ENCODE results near the gene PBX1. TPM values are rescaled to one million over a fixed set of nuclear protein-coding genes. Genes with fewer than 3 reads are reported as not detected.

PBX1 gene
- total RNA-seq, 2 donors from 2014 or later: 50.5 to 53.1 TPM

DNA sequence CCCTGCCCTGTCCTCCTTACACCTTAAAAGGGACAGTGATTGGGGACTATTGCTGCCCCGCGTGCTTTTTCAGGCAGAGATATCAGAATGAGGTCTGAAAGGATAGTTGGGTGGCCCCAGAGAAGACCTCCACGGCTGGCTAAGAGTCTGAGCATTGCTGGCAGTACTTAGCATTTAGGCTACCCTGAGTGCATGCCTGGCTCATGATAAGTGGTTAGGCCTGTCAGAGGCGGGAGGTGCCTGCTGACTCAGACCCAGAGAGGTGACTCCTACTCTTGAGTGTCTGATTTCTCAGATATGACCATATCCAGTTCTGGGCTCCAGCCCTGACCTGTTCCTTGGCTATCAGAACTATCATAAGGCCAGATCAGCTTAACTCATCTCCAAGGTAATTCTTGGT is 213.7 kb downstream of the PBX1 start:
- peak overlapping the region; percentile 64 to 77 for H3K27ac ChIP-seq
- peaks cover 23 to 63% of the 10 kb centered on the region in 2 donors for H3K4me1 ChIP-seq (ENCODE audit: control insufficient read depth in 1 of 2, low read depth in 2 of 2)
- ATAC-seq (ENCODE audit: insufficient number of reproducible peaks, low FRiP score, low read depth): peak; percentile 66
- H3K36me3 ChIP-seq: no peaks in the 10 kb centered on the region
- TF ChIP-seq, protein P1, sequence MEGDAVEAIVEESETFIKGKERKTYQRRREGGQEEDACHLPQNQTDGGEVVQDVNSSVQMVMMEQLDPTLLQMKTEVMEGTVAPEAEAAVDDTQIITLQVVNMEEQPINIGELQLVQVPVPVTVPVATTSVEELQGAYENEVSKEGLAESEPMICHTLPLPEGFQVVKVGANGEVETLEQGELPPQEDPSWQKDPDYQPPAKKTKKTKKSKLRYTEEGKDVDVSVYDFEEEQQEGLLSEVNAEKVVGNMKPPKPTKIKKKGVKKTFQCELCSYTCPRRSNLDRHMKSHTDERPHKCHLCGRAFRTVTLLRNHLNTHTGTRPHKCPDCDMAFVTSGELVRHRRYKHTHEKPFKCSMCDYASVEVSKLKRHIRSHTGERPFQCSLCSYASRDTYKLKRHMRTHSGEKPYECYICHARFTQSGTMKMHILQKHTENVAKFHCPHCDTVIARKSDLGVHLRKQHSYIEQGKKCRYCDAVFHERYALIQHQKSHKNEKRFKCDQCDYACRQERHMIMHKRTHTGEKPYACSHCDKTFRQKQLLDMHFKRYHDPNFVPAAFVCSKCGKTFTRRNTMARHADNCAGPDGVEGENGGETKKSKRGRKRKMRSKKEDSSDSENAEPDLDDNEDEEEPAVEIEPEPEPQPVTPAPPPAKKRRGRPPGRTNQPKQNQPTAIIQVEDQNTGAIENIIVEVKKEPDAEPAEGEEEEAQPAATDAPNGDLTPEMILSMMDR (IDR thresholded peaks at IDR 0.05): no peak
- H3K4me3 ChIP-seq: no peak overlapping the region
- H3K9me3 ChIP-seq: no peaks in the 10 kb centered on the region
- no peaks in the 10 kb centered on the region for H3K27me3 ChIP-seq (replicated peaks; ENCODE audit: insufficient read depth)
- DNase-seq (ENCODE audit: low spot score): peak; percentile 60

DNA sequence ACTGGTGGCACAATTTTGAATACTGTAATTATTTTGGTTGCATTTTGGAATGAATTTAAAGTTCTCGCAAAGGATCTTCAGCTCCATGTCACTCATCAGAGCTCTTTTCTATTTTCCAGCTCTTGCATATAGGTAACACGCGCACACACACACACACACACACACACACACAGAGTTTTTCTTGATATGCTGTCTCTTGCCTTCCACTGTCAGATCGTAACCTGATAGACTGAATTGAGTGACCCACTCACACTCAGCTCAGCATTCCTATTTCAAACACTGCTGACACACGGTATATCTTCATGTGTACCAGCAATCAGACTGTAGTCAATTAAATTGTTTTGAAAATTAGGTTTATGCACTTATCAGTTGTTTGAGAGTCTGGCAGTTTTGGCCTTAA is 214.1 kb downstream of the PBX1 start:
- TF ChIP-seq, protein P1 (IDR thresholded peaks at IDR 0.05): no peak
- Histone ChIP-seq H3K4me3 (no peak overlapping the region), H3K27me3 (replicated peaks; ENCODE audit: insufficient read depth) (no peaks in the 10 kb centered on the region), H3K4me1 (ENCODE audit: control insufficient read depth in 1 of 2, low read depth in 2 of 2) (peaks cover 23 to 58% of the 10 kb centered on the region in 2 donors), H3K36me3 (no peaks in the 10 kb centered on the region), H3K27ac (peak overlapping the region; percentile 39 to 77), H3K9me3 (no peaks in the 10 kb centered on the region)
- ATAC-seq (ENCODE audit: insufficient number of reproducible peaks, low FRiP score, low read depth) (no peak), DNase-seq (ENCODE audit: low spot score) (no peak)

DNA sequence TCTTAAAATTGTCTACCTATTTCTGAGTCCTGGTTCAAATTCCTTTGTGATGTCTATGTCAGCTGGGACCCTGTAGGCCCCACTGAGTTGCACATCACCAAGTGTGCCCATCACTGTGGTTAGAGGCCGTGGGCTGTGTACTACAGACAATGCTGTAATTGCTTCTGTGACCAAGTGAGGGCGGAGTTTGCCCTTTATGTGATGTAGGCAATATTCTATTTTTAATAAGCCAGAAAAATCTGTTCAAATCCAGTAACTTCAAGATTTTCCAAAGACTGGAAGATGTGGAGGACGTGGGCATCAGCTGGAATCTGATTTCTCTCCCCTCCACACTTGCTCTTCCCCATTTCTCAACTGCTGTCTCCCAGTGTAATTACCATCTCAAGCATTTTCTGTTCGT is 215.4 kb downstream of the PBX1 start:
- no peak overlapping the region for H3K27ac ChIP-seq
- H3K9me3 ChIP-seq: no peaks in the 10 kb centered on the region
- TF ChIP-seq, protein P1 (IDR thresholded peaks at IDR 0.05): no peak

DNA sequence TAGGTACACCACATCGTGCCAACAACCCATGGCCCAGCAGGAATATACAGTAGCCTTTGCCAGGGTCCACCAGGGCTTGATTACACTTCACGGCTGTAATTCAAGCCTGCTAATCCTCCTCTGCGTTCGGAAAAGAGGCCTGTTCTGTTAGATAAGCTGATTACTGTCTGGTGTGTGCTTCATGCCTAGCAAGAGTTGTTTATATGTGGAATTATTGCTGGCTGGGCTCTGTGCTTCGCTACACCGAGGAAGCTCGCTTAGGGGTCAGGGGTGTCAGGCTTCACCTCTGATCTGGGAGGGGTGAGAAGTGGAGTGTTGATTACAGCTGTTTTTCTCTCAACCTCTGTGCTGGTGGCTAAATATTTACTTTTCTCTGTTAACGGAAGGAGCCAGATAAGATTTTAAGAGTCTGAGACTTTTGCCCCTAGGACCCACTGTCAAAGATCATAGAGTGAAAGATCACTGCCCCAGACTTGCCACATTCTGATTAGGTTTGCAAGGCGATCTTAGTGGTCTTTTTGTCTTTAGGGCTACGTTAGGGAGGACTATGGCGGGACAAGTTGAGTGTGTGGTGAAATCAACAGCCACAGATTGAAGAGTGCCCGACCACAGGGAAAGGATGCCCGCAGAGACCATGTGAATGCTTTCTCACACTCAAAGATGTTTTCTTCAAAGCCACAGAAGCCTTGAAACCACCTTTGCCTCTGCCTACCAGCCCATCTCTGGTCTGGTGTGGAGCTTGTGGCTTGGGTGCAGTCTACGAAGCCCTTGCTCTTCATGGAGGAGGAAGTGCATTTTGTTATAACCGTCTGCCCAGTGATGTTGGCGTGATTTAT is 216.1 kb downstream of the PBX1 start:
- no peaks in the 10 kb centered on the region for H3K36me3 ChIP-seq
- H3K9me3 ChIP-seq: no peaks in the 10 kb centered on the region
- TF ChIP-seq, protein P1 (IDR thresholded peaks at IDR 0.05): no peak
- peaks cover 20 to 48% of the 10 kb centered on the region in 2 donors for H3K4me1 ChIP-seq (ENCODE audit: control insufficient read depth in 1 of 2, low read depth in 2 of 2)
- H3K27ac ChIP-seq: no peak overlapping the region
- no peak overlapping the region for H3K4me3 ChIP-seq
- DNase-seq (ENCODE audit: low spot score) (no peak), ATAC-seq (ENCODE audit: insufficient number of reproducible peaks, low FRiP score, low read depth) (no peak)
- H3K27me3 ChIP-seq (replicated peaks; ENCODE audit: insufficient read depth): no peaks in the 10 kb centered on the region

More for the DNA sequence above, 215.4 kb downstream of the PBX1 start:
- peaks cover 20 to 48% of the 10 kb centered on the region in 2 donors for H3K4me1 ChIP-seq (ENCODE audit: control insufficient read depth in 1 of 2, low read depth in 2 of 2)
- H3K27me3 ChIP-seq (replicated peaks; ENCODE audit: insufficient read depth): no peaks in the 10 kb centered on the region
- ATAC-seq (ENCODE audit: insufficient number of reproducible peaks, low FRiP score, low read depth) (no peak), DNase-seq (ENCODE audit: low spot score) (no peak)
- no peaks in the 10 kb centered on the region for H3K36me3 ChIP-seq
- no peak overlapping the region for H3K4me3 ChIP-seq

DNA sequence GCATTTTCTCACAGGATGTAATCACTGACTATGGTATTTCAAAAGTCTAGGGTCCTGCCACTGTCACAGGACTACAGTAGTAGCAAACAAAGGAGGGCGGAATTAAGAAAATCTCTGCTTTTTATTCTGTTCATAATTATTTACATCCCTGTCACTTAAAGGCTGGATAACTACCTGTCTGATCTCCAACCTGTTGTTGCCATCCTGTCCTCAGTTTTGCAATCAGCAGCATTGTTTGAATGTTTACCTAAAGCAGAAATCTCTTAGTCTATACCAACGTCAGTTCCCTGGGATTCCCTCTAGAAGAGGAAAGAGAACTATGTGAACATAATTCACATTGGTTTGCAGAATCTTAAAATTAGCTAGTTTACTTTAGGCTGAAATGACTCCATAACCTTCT is 218.5 kb downstream of the PBX1 start:
- Histone ChIP-seq H3K27me3 (replicated peaks; ENCODE audit: insufficient read depth) (no peaks in the 10 kb centered on the region), H3K9me3 (no peaks in the 10 kb centered on the region), H3K36me3 (no peaks in the 10 kb centered on the region), H3K4me3 (no peak overlapping the region), H3K27ac (no peak overlapping the region), H3K4me1 (ENCODE audit: control insufficient read depth in 1 of 2, low read depth in 2 of 2) (peaks cover 7 to 45% of the 10 kb centered on the region in 2 donors)
- ATAC-seq (ENCODE audit: insufficient number of reproducible peaks, low FRiP score, low read depth): no peak
- TF ChIP-seq, protein P1 (IDR thresholded peaks at IDR 0.05): no peak
- DNase-seq (ENCODE audit: low spot score): no peak
